Stomach (tissue), 4 donors: ENCODE results near the gene DCBLD2.

Source experiments
- POLR2A ChIP-seq, 4 donors: fragments of 450-650 bp; IDR thresholded peaks; one replicate each; pipeline ENCODE4 v1.6.1; 2016; ENCODE audit warnings: antibody characterized with exemption in 4 of 4, control low read depth in 2 of 4, mild to moderate bottlenecking in 1 of 4, moderate library complexity in 1 of 4
- POLR2AphosphoS5 ChIP-seq, 3 donors: sonication (generic); formaldehyde crosslinking; IDR thresholded peaks; one replicate each; pipeline ENCODE4 v1.6.1; 2016; ENCODE audit warnings: antibody characterized with exemption in 3 of 3
- TF ChIP-seq, protein P1 (sequence below), 7 experiments: fragments of 450-650 bp in 4 of 7; fragments of 200-600 bp in 3 of 7; sonication (generic) in 3 of 7; IDR thresholded peaks; one replicate each; pipeline ENCODE4 v1.5.1; 2016 to 2019; ENCODE audit warnings: antibody characterized with exemption in 7 of 7, control low read depth in 2 of 7, mild to moderate bottlenecking in 1 of 7

DNA sequence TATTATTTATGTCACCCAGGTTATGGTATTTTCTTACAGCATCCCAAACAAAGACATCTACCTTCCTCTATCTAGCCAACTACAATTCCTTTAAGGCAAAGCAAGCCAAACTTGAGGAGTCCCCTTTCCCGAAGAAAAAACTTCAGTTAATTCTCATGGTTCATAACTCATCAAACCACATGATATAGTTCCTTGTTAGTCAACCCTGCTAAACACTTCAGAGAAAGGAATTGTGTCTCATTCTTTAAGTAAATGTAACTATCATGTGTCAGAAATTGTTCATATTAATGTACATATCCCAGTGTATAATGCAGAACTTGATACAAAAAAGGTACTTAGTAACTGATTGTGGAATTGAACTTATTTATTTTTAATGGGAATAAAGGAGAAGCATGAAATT, 93.9 kb downstream of the DCBLD2 start:
- TF ChIP-seq, protein P1, sequence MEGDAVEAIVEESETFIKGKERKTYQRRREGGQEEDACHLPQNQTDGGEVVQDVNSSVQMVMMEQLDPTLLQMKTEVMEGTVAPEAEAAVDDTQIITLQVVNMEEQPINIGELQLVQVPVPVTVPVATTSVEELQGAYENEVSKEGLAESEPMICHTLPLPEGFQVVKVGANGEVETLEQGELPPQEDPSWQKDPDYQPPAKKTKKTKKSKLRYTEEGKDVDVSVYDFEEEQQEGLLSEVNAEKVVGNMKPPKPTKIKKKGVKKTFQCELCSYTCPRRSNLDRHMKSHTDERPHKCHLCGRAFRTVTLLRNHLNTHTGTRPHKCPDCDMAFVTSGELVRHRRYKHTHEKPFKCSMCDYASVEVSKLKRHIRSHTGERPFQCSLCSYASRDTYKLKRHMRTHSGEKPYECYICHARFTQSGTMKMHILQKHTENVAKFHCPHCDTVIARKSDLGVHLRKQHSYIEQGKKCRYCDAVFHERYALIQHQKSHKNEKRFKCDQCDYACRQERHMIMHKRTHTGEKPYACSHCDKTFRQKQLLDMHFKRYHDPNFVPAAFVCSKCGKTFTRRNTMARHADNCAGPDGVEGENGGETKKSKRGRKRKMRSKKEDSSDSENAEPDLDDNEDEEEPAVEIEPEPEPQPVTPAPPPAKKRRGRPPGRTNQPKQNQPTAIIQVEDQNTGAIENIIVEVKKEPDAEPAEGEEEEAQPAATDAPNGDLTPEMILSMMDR (IDR thresholded peaks at IDR 0.05), result no peak
- no peak for TF ChIP-seq POLR2A (IDR thresholded peaks at IDR 0.05)
- TF ChIP-seq POLR2AphosphoS5 (IDR thresholded peaks at IDR 0.05), result no peak
